ENCODE data around the gene OR2C1.

GRCh38 chr16:3306078-3306477, 49.6 kb upstream of the OR2C1 start:
- TF ChIP-seq CTCF (IDR thresholded peaks at IDR 0.05) (no peak), POLR2AphosphoS5 (IDR thresholded peaks at IDR 0.05) (no peak), POLR2A (IDR thresholded peaks at IDR 0.05) (no peak), EP300 (IDR thresholded peaks at IDR 0.05) (no peak)

All from stomach (tissue), 4 donors.